HepG2 (cell line): ENCODE data around the gene CCDC86. TPM values are rescaled to one million over a fixed set of nuclear protein-coding genes. Genes with fewer than 3 reads are reported as not detected.

Experiments used
- ATAC-seq: fragments of 200-7000 bp; cut with Tn5 transposase; 3 replicates; pipeline ENCODE4 v1.9.1; 2020; ENCODE audit warnings: mild to moderate bottlenecking, moderate library complexity
- BruUV-seq: library from RNA; stranded (reverse); fragments of 400-500 nt; replicated peaks from 2 replicates; lab custom pipeline; 2021; lab: Mats Ljungman, UMichigan
- CTCF ChIA-PET: fragments of 300-600 bp; formaldehyde crosslinking; extraction: SDS; loops from one replicate; lab custom pipeline; 2021; ENCODE audit warnings: low total read pairs, inconsistent platforms, low intra/inter-chr PET ratio; lab: Yijun Ruan, JAX
- POLR2A ChIA-PET: fragments of 350-600 bp; sonication (Branson Sonifier 250); formaldehyde crosslinking; loops from one replicate; lab custom pipeline; 2020; ENCODE audit warnings: antibody characterized with exemption, inconsistent platforms; lab: Yijun Ruan, JAX
- DNase-seq: peaks from one replicate; pipeline ENCODE4 v3.0.0-alpha.2; 2015; ENCODE audit warnings: low spot score
- FAIRE-seq: peaks from 3 replicates; lab custom pipeline; 2011; peaks lifted over from hg19 to GRCh38; lab: Jason Lieb, UNC
- H2AFZ ChIP-seq: one replicate; pipeline ENCODE4 v1.6.1; 2011; ENCODE audit warnings: low read length, inconsistent platforms
- H3K27ac ChIP-seq: fragments of 300-600 bp; 3 replicates; pipeline ENCODE4 v1.8.0; 2011; ENCODE audit warnings: mixed run types, mild to moderate bottlenecking, mixed read lengths, low read length, inconsistent platforms; ENCODE audit not compliant: insufficient read depth; ENCODE audit errors: extremely low read length
- H3K27me3 ChIP-seq, 2 experiments: fragments of 200-600 bp in 1 of 2; 2 replicates in 1 of 2; 3 replicates in 1 of 2; pipeline versions ENCODE4 v1.6.0 to v1.8.0; 2011; ENCODE audit warnings: low read length in 2 of 2, mild to moderate bottlenecking in 2 of 2, moderate library complexity in 2 of 2, inconsistent platforms in 1 of 2; ENCODE audit not compliant: insufficient read depth in 2 of 2, control insufficient read depth in 1 of 2
- H3K36me3 ChIP-seq, 2 experiments: fragments of 200-600 bp in 1 of 2; replicated peaks in 1 of 2; 2 replicates in 1 of 2; 3 replicates in 1 of 2; pipeline versions ENCODE4 v1.5.1 to v1.8.0; 2011; ENCODE audit warnings: low read length in 2 of 2, inconsistent platforms in 1 of 2; ENCODE audit not compliant: insufficient read depth in 2 of 2, control insufficient read depth in 1 of 2
- H3K4me1 ChIP-seq: 2 replicates; pipeline ENCODE4 v1.5.1; 2012; ENCODE audit warnings: low read length, inconsistent platforms; ENCODE audit not compliant: insufficient read depth
- H3K4me2 ChIP-seq: 2 replicates; pipeline ENCODE4 v1.6.0; 2011; ENCODE audit warnings: low read depth, low read length, inconsistent platforms
- H3K4me3 ChIP-seq, 3 experiments: fragments of 200-600 bp in 1 of 3; sonication (generic), shearing (Covaris generic) in 1 of 3; replicated peaks in 1 of 3; 2 replicates each; pipeline ENCODE4 v1.5.1; 2011 to 2016; ENCODE audit warnings: low read length in 3 of 3, inconsistent platforms in 2 of 3, low read depth in 2 of 3, mild to moderate bottlenecking in 2 of 3, control low read depth in 1 of 3, mixed read lengths in 1 of 3; ENCODE audit not compliant: insufficient read depth in 1 of 3
- H3K79me2 ChIP-seq: one replicate; pipeline ENCODE4 v1.6.1; 2011; ENCODE audit warnings: low read length, inconsistent platforms; ENCODE audit not compliant: insufficient read depth
- H3K9ac ChIP-seq: 2 replicates; pipeline ENCODE4 v1.6.0; 2011; ENCODE audit warnings: mild to moderate bottlenecking, low read depth, low read length, inconsistent platforms; ENCODE audit not compliant: insufficient read depth
- H3K9me3 ChIP-seq: 2 replicates; pipeline ENCODE4 v1.5.1; 2012; ENCODE audit warnings: mild to moderate bottlenecking, low read length
- H4K20me1 ChIP-seq: 2 replicates; pipeline ENCODE4 v1.6.0; 2011; ENCODE audit warnings: inconsistent platforms, mild to moderate bottlenecking, low read length, moderate library complexity; ENCODE audit not compliant: insufficient read depth
- ATF6 ChIP-seq: sonication (generic); formaldehyde crosslinking; conservative IDR thresholded peaks from 2 replicates; pipeline ENCODE4 v1.4.0; 2020; ENCODE audit warnings: missing genetic modification reagents
- HOXA9 ChIP-seq: sonication (generic); formaldehyde crosslinking; IDR thresholded peaks from 2 replicates; pipeline ENCODE4 v1.8.1; 2022; ENCODE audit warnings: missing genetic modification reagents, mild to moderate bottlenecking, moderate library complexity, borderline replicate concordance
- NCOA5 ChIP-seq: sonication (generic); formaldehyde crosslinking; IDR thresholded peaks from 2 replicates; pipeline ENCODE4 v1.4.0; 2020; ENCODE audit warnings: missing genetic modification reagents
- SAFB2 ChIP-seq: sonication (generic); formaldehyde crosslinking; IDR thresholded peaks from 2 replicates; pipeline ENCODE4 v1.5.1; 2020; ENCODE audit warnings: missing genetic modification reagents, low read depth, mild to moderate bottlenecking, borderline replicate concordance
- U2AF1 ChIP-seq: fragments of 200-400 bp; formaldehyde crosslinking; optimal IDR thresholded peaks from 2 replicates; pipeline ENCODE3; 2017; ENCODE audit warnings: mild to moderate bottlenecking, low read depth, low read length
- ZNF274 ChIP-seq: sonication (generic); formaldehyde crosslinking; IDR thresholded peaks from 2 replicates; pipeline ENCODE4 v1.5.1; 2020; ENCODE audit warnings: mild to moderate bottlenecking, missing genetic modification reagents
- ZNF431 ChIP-seq: sonication (generic); formaldehyde crosslinking; IDR thresholded peaks from 2 replicates; pipeline ENCODE4 v1.9.0; 2022; ENCODE audit warnings: missing genetic modification reagents, low read depth, mild to moderate bottlenecking, borderline replicate concordance
- ZNF788 ChIP-seq: sonication (generic); formaldehyde crosslinking; IDR thresholded peaks from 2 replicates; pipeline ENCODE4 v1.5.0; 2020; ENCODE audit warnings: mild to moderate bottlenecking, missing genetic modification reagents, borderline replicate concordance
- ZNF839 ChIP-seq: sonication (generic); formaldehyde crosslinking; IDR thresholded peaks from 2 replicates; pipeline ENCODE4 v1.4.0; 2020; ENCODE audit warnings: missing genetic modification reagents, mild to moderate bottlenecking, borderline replicate concordance
- WGBS: methylation state at CpG from one replicate; pipeline ENCODE4 v1.1.6; 2017; ENCODE audit warnings: low lambda C conversion rate; 5-methylcytosine and 5-hydroxymethylcytosine counted together
- in situ Hi-C: cut with HindIII; loops from 2 replicates; pipeline ENCODE4 v1.10.0; 2017; ENCODE audit warnings: low pct_unique_long_range_greater_than_20kb; ENCODE audit not compliant: extremely low pct_ligation_motif_present
- intact Hi-C: fragments of 100-400 bp; cut with micrococcal nuclease; formaldehyde crosslinking; loops from one replicate; pipeline ENCODE4 v1.10.0; 2022; ENCODE audit not compliant: unreplicated experiment
- polyA plus RNA-seq, 8 experiments: library from polyadenylated mRNA; depleted of rRNA in 3 of 8; stranded (reverse) in 7 of 8; unstranded in 1 of 8; fragments of >200 nt; fragmentation: Illumina TruSeq in 4 of 8; extraction: Trizol in 4 of 8; gene quantifications; 2 replicates each; pipeline versions ENCODE4 v1.2.1 to v1.2.3, GENCODE V29; 2011 to 2016; ENCODE audit warnings: low read depth in 4 of 8, missing spikeins in 1 of 8, mixed read lengths in 1 of 8; ENCODE audit not compliant: insufficient read depth in 1 of 8
- total RNA-seq, 5 experiments: library from RNA; depleted of rRNA; stranded (reverse); fragments of >200 nt; fragmentation: Illumina TruSeq; extraction: Trizol; gene quantifications; 2 replicates each; pipeline ENCODE4 v1.2.3, GENCODE V29; 2016; ENCODE audit warnings: low read depth in 1 of 5
- TF ChIP-seq, protein P1 (sequence below): sonication (generic); formaldehyde crosslinking; IDR thresholded peaks from 2 replicates; pipeline ENCODE4 v1.8.0; 2022; ENCODE audit warnings: mild to moderate bottlenecking, missing genetic modification reagents, moderate library complexity

CCDC86 gene
- total and polyA plus RNA-seq, 2 of the 13 experiments (the other 11 are each of a cell fraction or from before 2014, with no cell fraction given): 33.8 to 37.6 TPM

GRCh38 chr11:60795291-60795690, 46.6 kb upstream of the CCDC86 start:
- no peaks in the 10 kb centered on the region for H4K20me1 ChIP-seq
- H3K4me1 ChIP-seq: no peaks in the 10 kb centered on the region
- no peak overlapping the region for H3K27ac ChIP-seq
- ATAC-seq (no peak), FAIRE-seq (no peak), DNase-seq (no peak)
- ChIA-PET CTCF (no interaction called here), POLR2A (no interaction called here)
- no peaks in the 10 kb centered on the region for H3K36me3 ChIP-seq
- H3K9ac ChIP-seq: no peak overlapping the region
- no peak for TF ChIP-seq HOXA9 (CRISPR knock-in tag)
- TF ChIP-seq SAFB2 (CRISPR knock-in tag): no peak
- H3K9me3 ChIP-seq: no peaks in the 10 kb centered on the region
- H3K27me3 ChIP-seq: peaks cover 0 to 11% of the 10 kb centered on the region in 2 experiments; a peak in 3 of 5 replicates
- in situ Hi-C loops (no loop called here), intact Hi-C loops (no loop called here)
- H2AFZ ChIP-seq: no peak overlapping the region
- BruUV-seq: no TSS peak
- H3K79me2 ChIP-seq: no peaks in the 10 kb centered on the region
- H3K4me2 ChIP-seq: no peak overlapping the region
- WGBS: 14% methylated on average over 5 of the region's 6 CpGs
- no peak overlapping the region for H3K4me3 ChIP-seq

- Histone ChIP-seq H4K20me1 (no peaks in the 10 kb centered on the region), H3K27ac (no peak overlapping the region), H3K9me3 (no peaks in the 10 kb centered on the region), H3K4me2 (no peak overlapping the region), H3K4me3 (no peak overlapping the region), H3K27me3 (peaks cover 0 to 13% of the 10 kb centered on the region in 2 experiments; a peak in 4 of 5 replicates), H3K79me2 (no peaks in the 10 kb centered on the region), H3K36me3 (no peaks in the 10 kb centered on the region), H2AFZ (no peak overlapping the region), H3K4me1 (no peaks in the 10 kb centered on the region), H3K9ac (no peak overlapping the region)
- FAIRE-seq: no peak
- POLR2A ChIA-PET: no interaction called here
- ATAC-seq: no peak
- 36% methylated on average over 5 of the region's 17 CpGs for WGBS
- BruUV-seq: no TSS peak
- intact Hi-C loops: no loop called here
- in situ Hi-C loops: no loop called here
- TF ChIP-seq ZNF431 (CRISPR knock-in tag) (no peak), U2AF1 (no peak), ATF6 (CRISPR knock-in tag) (no peak), ZNF788 (no peak), ZNF839 (CRISPR knock-in tag) (no peak), ZNF274 (CRISPR knock-in tag) (no peak), NCOA5 (CRISPR knock-in tag) (no peak)
- TF ChIP-seq, protein P1, sequence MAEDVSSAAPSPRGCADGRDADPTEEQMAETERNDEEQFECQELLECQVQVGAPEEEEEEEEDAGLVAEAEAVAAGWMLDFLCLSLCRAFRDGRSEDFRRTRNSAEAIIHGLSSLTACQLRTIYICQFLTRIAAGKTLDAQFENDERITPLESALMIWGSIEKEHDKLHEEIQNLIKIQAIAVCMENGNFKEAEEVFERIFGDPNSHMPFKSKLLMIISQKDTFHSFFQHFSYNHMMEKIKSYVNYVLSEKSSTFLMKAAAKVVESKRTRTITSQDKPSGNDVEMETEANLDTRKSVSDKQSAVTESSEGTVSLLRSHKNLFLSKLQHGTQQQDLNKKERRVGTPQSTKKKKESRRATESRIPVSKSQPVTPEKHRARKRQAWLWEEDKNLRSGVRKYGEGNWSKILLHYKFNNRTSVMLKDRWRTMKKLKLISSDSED (CRISPR knock-in tag): no peak
- no peak for DNase-seq
- CTCF ChIA-PET: no interaction called here
Observed at GRCh38 chr11:60797846-60798630, 43.9 kb upstream of the CCDC86 start.
